Spleen (tissue), 7 donors: ENCODE measurements around the gene RFC2.

ENCODE experiments used
- POLR2A ChIP-seq, 3 donors: fragments of 450-650 bp; IDR thresholded peaks; one replicate each; pipeline ENCODE4 v1.5.1; 2017; ENCODE audit warnings: antibody characterized with exemption in 3 of 3, mild to moderate bottlenecking in 1 of 3
- TF ChIP-seq, protein P1 (sequence below), 11 experiments: fragments of 200-600 bp in 7 of 11; fragments of 450-650 bp in 4 of 11; sonication (generic) in 4 of 11; IDR thresholded peaks in 8 of 11; conservative IDR thresholded peaks in 3 of 11; 1 replicate in 7 of 11; 2 replicates in 4 of 11; pipeline versions ENCODE4 v1.4.0 to v1.8.0; 2016 to 2021; ENCODE audit warnings: antibody characterized with exemption in 11 of 11, inconsistent platforms in 4 of 11, mild to moderate bottlenecking in 1 of 11
- donor health status: DM: no; HTN: no; CAD: no; lungs with moderate emphysema.
- donor health status: DM: no; HTN: no; CAD: no.
- donor health status: DM: no; HTN: no; CAD: no.

- TF ChIP-seq, protein P1, sequence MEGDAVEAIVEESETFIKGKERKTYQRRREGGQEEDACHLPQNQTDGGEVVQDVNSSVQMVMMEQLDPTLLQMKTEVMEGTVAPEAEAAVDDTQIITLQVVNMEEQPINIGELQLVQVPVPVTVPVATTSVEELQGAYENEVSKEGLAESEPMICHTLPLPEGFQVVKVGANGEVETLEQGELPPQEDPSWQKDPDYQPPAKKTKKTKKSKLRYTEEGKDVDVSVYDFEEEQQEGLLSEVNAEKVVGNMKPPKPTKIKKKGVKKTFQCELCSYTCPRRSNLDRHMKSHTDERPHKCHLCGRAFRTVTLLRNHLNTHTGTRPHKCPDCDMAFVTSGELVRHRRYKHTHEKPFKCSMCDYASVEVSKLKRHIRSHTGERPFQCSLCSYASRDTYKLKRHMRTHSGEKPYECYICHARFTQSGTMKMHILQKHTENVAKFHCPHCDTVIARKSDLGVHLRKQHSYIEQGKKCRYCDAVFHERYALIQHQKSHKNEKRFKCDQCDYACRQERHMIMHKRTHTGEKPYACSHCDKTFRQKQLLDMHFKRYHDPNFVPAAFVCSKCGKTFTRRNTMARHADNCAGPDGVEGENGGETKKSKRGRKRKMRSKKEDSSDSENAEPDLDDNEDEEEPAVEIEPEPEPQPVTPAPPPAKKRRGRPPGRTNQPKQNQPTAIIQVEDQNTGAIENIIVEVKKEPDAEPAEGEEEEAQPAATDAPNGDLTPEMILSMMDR (IDR thresholded peaks at IDR 0.05 in 8 of 11, conservative IDR thresholded peaks at IDR 0.05 in 3 of 11): no peak
- TF ChIP-seq POLR2A (IDR thresholded peaks at IDR 0.05): no peak
Measured at GRCh38 chr7:74224511-74224832, 29.7 kb downstream of the RFC2 start.
